ENCODE results near the gene IQCN.

IQCN gene

GRCh38 chr19:18284712-18285360 lies 10.6 kb upstream of the IQCN start:
- DNase-seq: no peak

- no peak for DNase-seq
Observed at GRCh38 chr19:18283338-18283737, 9.1 kb upstream of the IQCN start.

- no peak for DNase-seq
Observed at GRCh38 chr19:18282788-18283141, 8.5 kb upstream of the IQCN start.

DNA sequence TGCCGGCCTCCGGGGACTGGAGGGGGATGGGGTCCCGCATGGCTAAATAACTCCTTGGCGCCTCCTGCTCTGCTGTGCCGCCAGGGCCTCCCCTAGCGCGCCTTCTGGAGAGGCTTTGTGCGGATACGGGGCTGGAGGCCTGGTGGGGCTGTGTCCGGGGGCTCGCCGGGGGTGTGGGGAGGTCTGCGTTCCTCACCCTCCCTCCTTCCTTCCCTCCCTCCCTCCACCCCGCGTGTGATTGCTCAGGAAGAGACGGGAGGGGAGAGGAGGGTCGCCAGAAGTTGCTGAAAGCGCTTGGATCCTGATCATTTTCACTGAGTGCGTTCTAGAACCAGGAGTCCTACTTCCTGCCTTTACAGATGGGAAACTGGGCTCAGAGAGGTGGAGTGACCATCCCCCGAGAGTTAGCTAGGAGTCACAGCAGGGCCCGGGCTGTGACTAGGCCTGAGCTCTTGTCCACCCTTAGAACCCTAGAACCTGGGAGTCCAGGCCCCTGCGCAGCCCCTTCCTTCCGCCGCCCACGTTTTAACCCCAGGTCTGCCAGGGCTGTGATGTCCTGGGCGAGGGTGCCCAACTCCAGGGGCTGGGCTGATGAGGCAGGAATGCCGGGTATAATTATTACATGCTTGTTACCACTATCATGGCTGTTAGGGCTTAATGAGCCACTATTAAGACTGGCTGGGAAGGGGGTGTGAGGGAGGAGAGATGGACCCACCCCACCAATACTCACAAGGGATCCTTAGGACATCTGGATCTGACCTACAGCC lies 8.0 kb upstream of the IQCN start:
- no peak for DNase-seq

GRCh38 chr19:18281082-18282020 lies 7.1 kb upstream of the IQCN start, which contains the start of gene JUND:
JUND (minus strand) TSS chr19:18281622; CDS start chr19:18281484, 138 bp downstream.
- DNase-seq: peak; percentile 74 to 89

DNA sequence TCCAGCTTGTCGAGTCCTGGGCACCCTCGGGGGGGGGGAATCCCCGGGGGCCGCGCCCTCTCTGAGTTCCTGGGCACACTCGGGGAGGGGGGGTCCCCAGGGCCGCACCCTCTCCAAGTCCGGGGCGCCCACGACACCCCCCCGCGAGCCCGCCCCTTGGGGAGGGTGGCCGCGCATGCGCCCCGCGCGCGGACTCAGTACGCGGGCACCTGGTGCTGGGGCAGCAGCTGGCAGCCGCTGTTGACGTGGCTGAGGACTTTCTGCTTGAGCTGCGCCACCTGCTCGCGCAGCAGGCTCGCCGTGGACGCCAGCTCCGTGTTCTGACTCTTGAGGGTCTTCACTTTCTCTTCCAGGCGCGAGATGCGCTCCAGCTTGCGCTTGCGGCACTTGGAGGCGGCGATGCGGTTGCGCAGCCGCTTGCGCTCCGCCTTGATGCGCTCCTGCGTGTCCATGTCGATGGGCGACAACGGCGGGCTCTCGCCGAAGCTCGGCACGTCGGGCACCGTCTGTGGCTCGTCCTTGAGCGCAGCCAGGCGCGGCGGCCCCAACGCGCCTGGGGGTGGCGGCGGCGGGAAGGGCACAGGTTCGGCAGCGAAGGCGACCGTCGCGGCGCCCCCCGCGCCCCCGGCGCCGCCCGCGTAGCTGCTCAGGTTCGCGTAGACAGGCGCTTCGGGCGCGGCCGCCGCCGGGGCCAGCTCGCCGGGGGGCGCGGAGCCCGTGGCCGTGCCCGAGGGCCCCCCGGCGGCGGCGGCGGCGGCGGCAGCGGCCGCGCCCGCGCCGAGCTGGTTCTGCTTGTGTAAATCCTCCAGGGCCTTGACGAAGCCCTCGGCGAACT lies 6.2 kb upstream of the IQCN start:
- DNase-seq: no peak

DNA sequence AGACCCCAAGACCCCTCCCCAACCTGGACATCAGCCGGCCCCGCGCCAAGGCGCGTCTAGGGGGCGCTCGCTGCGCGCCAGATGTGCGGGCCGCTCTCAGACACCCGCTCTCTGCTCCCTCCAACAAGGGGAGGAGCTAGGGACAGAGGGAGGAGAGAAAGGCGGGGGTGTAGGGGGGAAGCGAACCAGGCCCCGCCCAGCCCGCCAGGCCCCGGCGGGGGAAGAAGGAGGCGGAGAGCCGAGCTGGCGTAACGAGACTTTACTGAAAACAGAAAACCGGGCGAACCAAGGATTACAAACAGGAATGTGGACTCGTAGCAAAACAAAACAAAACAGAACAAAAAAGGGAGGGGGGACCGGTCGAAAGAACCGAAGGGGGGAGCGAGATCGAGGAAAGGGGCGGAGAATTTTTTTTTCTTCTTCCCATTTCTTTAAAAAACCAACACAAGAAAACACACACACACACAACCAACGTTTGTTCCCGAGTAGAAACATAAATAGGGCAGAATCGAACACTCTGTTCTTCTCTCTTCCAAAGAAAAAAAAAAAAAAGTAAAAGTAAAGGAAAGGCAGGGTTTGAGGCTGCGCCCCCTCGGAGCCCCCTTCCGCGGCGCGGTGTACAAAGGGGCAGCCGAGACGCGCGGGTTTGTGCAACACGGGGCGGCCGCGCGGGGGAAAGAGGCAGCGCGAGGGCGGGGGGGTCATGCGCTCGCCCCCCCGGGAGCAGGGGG lies 5.4 kb upstream of the IQCN start:
- DNase-seq: peak in 1 of 2 experiments; percentile 54

GRCh38 chr19:18279266-18279515 lies 4.9 kb upstream of the IQCN start:
- DNase-seq: no peak

- DNase-seq: no peak
Observed at GRCh38 chr19:18278521-18279265, 4.4 kb upstream of the IQCN start.

DNA sequence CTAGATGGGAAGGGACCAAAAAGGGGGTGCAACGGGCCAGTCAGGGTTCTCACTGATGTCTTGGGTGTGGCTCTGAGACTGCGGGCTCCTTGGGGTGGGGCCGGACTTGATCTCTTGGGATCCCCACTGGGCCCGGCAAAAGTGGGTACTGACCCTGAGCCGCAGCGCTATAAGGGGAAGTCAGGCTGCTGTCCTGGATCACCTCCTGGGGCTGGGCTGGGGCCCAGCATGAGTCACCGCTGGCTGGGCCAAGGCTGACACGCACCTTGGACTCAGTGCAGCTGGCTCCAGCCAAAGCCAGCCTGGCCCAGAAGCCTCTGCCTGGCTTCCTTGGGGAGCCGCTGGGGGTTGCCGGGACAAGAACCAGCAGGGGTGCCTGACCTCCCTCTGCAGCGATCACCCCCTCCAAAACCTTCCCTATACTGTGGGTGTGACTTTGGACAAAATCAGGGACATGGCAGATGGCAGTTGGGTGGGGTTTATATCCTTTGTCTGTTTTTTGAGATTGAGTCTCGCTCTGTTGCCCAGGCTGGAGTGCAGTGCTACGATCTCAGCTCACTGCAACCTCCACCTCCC lies 617 bp upstream of the IQCN start:
- DNase-seq: peak in 1 of 2 experiments; percentile 29

- DNase-seq: no peak
Observed at GRCh38 chr19:18273561-18274218, 562 bp downstream of the IQCN start.

DNA sequence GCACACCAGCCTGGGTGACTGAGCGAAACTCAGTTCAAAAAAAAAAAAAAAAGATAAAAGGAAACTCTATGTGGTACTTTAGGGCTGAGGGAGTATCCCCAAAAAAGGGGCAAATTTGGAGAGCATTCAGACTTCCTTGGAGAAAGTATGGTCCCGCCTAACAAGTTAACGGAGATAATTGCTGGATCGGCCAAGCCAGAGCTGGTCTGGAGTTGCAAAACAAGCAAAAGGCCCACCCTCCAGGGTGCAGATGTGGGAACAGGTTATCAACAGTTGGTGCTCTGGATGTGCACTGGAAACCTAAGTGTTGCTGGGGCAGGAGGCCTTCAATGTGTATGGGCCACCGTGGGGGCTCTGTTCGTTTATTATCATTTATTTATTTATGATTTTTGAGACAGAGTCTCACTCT lies 2.8 kb downstream of the IQCN start:
- DNase-seq: no peak

DNA sequence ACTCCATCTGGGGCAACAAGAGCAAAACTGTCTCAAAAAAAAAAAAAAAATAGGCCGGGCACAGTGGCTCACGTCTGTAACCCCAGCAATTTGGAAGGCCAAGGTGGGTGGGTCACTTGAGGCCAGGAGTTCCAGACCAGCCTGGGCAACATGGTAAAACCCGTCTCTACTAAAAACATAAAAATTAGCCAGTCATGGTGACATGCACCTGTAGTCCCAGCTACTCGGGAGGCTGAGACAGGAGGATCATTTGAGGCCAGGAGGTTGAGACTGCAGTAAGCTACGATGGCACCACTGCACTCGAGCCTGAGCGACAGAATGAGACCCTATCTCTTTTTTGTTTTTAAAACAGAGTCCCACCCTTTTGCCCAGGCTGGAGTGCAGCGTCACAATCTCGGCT lies 3.9 kb downstream of the IQCN start:
- no peak for DNase-seq

GRCh38 chr19:18269070-18269723 lies 5.1 kb downstream of the IQCN start:
- DNase-seq: no peak

GRCh38 chr19:18266771-18267686 lies 7.2 kb downstream of the IQCN start:
- DNase-seq: no peak

GRCh38 chr19:18265582-18265981 lies 8.7 kb downstream of the IQCN start:
- no peak for DNase-seq

DNA sequence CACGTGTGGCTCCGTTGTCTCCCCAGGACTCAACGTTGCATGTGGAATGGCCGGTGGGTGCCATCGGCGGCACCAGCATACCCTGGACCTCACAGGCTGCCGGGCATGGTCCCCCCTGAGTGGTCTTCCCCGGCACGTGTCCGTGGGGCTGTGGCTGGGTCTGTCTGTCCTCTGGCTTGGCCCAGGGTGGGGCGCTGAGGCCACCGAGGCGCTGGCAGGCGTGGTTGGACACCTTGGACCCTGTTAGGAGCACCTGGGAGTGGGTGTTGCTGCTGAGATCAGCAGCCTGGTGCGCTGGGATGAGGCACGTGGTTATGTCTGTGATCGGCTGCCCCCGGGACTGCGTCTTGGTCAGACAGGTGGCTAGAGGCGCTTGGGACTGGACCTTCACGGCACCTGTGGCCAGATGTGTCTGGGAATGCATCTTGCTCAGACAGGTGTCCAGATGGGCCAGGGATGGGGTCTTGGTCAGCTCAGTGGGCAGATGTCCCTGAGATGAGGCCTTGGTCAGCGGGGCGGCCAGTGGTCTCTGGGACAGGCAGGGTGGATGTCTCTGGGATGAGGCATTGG lies 9.2 kb downstream of the IQCN start:
- no peak for DNase-seq

DNA sequence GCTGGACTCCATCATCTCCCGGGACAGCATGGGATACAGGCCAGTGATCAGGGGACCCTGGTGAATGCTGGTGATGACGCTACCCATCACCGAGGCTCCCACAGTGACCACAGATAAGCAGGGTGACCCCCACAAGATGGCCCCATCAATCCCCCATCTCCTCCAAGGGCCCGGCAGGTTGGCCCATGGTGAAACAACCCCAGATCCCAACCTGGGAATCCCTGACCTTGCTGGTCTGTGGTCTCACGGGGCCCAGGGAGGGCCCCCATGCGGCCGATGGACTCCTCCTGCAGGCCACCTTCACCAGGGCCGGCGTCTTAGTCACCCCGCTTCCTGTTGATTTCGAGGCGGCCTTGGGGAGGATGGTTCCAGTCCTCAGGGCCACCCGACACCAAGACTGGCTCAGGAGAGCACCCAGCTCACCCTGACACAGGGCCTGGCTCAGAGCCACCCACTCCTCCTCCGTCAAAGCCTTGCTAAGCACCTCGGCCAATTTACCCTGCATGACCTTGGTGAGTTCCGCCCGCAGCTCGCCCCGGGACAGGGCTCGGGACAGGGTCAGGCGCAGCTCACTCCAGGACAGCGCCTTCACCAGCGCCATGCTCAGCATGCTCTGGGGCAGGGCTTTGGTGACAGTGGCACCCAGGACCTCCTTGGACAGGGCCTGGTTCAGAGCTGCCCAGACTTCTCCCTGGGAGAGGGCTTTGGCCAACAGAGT lies 10.0 kb downstream of the IQCN start:
- DNase-seq: no peak
